Psoas muscle (tissue), 8 donors: ENCODE measurements around the gene LGI4. TPM values are rescaled to one million over a fixed set of nuclear protein-coding genes. Genes with fewer than 3 reads are reported as not detected.

ENCODE experiments used
- ATAC-seq, 4 donors: fragments of 200-7000 bp; cut with Tn5 transposase; one replicate each; pipeline ENCODE4 v1.9.1; 2020; ENCODE audit warnings: moderate library complexity in 3 of 4, mild to moderate bottlenecking in 2 of 4
- DNase-seq, 2 donors: peaks; one replicate each; pipeline ENCODE4 v3.0.0-alpha.2; 2020
- H3K27ac ChIP-seq: fragments of 200-600 bp; one replicate; pipeline ENCODE4 v1.8.0; 2022
- H3K27me3 ChIP-seq, 3 donors: fragments of 200-600 bp in 1 of 3; one replicate each; pipeline versions ENCODE4 v1.6.1 to v1.8.0; 2013 to 2022; ENCODE audit warnings: low read length in 2 of 3, mild to moderate bottlenecking in 2 of 3, moderate library complexity in 1 of 3; ENCODE audit not compliant: insufficient read depth in 3 of 3
- H3K36me3 ChIP-seq, 2 donors: fragments of 200-600 bp in 1 of 2; one replicate each; pipeline versions ENCODE4 v1.6.1 to v1.8.0; 2013 to 2022; ENCODE audit warnings: low read depth in 1 of 2, mild to moderate bottlenecking in 1 of 2, moderate library complexity in 1 of 2; ENCODE audit not compliant: insufficient read depth in 1 of 2
- H3K4me1 ChIP-seq: fragments of 200-600 bp; one replicate; pipeline ENCODE4 v1.8.0; 2022
- H3K4me3 ChIP-seq: fragments of 200-600 bp; one replicate; pipeline ENCODE4 v1.8.0; 2022; ENCODE audit warnings: mild to moderate bottlenecking
- H3K9me3 ChIP-seq: fragments of 200-600 bp; one replicate; pipeline ENCODE4 v1.8.0; 2022
- WGBS, 3 donors: extraction: QIAGEN DNeasy Blood & Tissue Kit; methylation state at CpG; one replicate each; pipeline versions ENCODE4 v1.1.6 to v1.1.7; 2013; 5-methylcytosine and 5-hydroxymethylcytosine counted together
- intact Hi-C, 2 donors: fragments of 100-400 bp; cut with DNase I; formaldehyde crosslinking; loops; one replicate each; pipeline versions ENCODE4 v1.11.0 to v1.14.2; 2022
- polyA plus RNA-seq, 3 donors: library from polyadenylated mRNA; stranded (reverse); fragments of 200-250 nt; gene quantifications; one replicate each; pipeline ENCODE4 v1.2.3, GENCODE V29; 2013
- total RNA-seq, 4 donors: library from RNA; stranded (reverse); fragmentation: NEBNext Ultra II Directional in 2 of 4; extraction: Animal tissue kit (Norgen Biotek cat#: 25700) in 2 of 4; gene quantifications; one replicate each; pipeline versions ENCODE4 v1.2.1 to v1.2.4, GENCODE V29; 2021 to 2023
- TF ChIP-seq, protein P1 (sequence below): fragments of 200-600 bp; IDR thresholded peaks from one replicate; pipeline ENCODE4 v1.8.0; 2022; ENCODE audit warnings: antibody characterized with exemption
- donor health status: healthy with polysubstance abuse.
- donor health status: DM: no; HTN: no; CAD: no; lungs with moderate emphysema.
- donor health status: Bipolar disorder and iron deficiency.
- donor health status: healthy.
- donor health status: DM: yes; HTN: yes; CAD: no.
- donor health status: DM: no; HTN: no; CAD: no.
- donor health status: DM: no; HTN: no; CAD: no.
- donor health status: DM: yes; HTN: yes; CAD: no.

Gene LGI4
- total and polyA plus RNA-seq, 7 donors, result 3.2 to 22.1 (median 16.2) TPM

DNA sequence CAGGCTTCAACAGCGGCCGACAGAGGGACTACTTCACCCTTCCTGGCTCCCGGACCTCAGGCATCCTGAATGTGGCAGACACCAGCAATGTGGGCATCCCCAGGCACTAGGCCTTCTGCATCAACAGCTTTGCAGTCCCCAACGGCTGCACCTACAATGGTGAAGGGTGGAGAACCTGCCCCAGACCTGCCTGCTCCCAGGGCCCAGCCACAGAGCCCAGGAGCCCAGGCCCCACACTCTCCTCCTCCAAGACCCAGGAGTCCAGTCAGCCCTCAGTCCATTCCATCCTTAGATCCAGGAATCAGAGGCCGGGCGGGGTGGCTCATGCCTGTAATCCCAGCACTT lies 58.9 kb downstream of the LGI4 start:
- intact Hi-C loops, result no loop called here
- H3K36me3 ChIP-seq, result no peaks in the 10 kb centered on the region
- no peaks in the 10 kb centered on the region for H3K9me3 ChIP-seq
- WGBS, 3 donors, result 86 to 88% (median 87%) methylated on average over 6 of the region's 6 CpGs
- no peak overlapping the region for H3K4me3 ChIP-seq
- no peaks in the 10 kb centered on the region for H3K4me1 ChIP-seq
- no peaks in the 10 kb centered on the region for H3K27me3 ChIP-seq
- no peak for ATAC-seq
- H3K27ac ChIP-seq, result no peak overlapping the region
- DNase-seq, result no peak
- TF ChIP-seq, protein P1, sequence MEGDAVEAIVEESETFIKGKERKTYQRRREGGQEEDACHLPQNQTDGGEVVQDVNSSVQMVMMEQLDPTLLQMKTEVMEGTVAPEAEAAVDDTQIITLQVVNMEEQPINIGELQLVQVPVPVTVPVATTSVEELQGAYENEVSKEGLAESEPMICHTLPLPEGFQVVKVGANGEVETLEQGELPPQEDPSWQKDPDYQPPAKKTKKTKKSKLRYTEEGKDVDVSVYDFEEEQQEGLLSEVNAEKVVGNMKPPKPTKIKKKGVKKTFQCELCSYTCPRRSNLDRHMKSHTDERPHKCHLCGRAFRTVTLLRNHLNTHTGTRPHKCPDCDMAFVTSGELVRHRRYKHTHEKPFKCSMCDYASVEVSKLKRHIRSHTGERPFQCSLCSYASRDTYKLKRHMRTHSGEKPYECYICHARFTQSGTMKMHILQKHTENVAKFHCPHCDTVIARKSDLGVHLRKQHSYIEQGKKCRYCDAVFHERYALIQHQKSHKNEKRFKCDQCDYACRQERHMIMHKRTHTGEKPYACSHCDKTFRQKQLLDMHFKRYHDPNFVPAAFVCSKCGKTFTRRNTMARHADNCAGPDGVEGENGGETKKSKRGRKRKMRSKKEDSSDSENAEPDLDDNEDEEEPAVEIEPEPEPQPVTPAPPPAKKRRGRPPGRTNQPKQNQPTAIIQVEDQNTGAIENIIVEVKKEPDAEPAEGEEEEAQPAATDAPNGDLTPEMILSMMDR, result no peak

DNA sequence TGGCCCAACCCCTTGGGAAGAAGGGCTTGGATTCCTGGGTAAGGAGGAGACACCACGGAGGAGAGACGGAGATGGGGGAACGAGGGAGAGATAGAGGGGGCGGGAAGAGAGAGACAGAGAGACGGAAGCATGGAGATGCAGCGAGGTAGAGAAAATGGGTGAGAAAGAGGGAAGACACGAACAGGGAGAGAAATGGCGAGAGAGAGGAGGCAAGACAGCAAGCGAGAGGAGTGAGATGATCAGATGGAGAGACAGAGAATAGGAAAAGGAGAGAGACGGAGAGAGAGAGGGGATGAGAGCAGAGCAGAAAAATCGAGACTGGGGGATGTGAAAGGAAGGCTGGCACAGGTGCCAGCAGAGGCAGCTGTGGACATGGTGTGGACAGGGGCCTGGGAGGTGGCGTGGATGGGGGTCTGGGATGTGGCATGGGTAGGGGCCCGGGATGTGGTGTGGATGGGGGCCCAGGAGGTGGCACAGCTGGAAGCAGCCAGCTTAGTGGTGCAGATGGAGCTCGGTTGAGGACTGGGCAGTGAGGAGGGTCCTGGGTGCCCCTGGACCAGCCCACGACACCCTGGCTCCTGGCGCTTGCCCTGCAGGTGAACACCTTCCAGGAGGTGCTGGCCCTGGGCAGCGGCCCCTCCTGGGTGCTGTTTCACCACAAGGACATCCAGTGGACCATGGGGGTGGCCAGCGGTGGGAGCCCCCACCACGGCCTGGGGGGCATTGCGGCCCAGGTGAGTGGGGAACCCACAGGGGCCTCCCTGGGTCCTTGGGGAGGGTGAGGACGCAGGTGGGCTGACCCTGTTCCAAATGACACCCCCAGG lies 59.4 kb downstream of the LGI4 start:
- no peak for ATAC-seq
- intact Hi-C loops, result no loop called here
- Histone ChIP-seq H3K4me3 (no peak overlapping the region), H3K27ac (no peak overlapping the region), H3K4me1 (no peaks in the 10 kb centered on the region), H3K36me3 (no peaks in the 10 kb centered on the region), H3K9me3 (peaks cover 4% of the 10 kb centered on the region), H3K27me3 (no peaks in the 10 kb centered on the region)
- TF ChIP-seq, protein P1, result no peak
- 90 to 92% (median 91%) methylated on average over 20 to 21 of the region's 21 CpGs for WGBS, 3 donors
- DNase-seq, result no peak

Other genes with a start within 250 kb of the LGI4 start
- 1 to 10 TPM in 3 of 4 donors, under 1 TPM in 1; 0.86 to 2.1 (median 1.6) TPM for gene ZNF30, start 208.2 kb downstream of the LGI4 start, total RNA-seq
- gene ZNF30, start 208.2 kb downstream of the LGI4 start, polyA plus RNA-seq, result 1 to 10 TPM in 2 of 3 donors, under 1 TPM in 1; 0.91 to 6.6 (median 1.9) TPM
- 1 to 10 TPM; 1.5 to 4.2 (median 2.0) TPM for gene ZNF792, start 170.8 kb downstream of the LGI4 start, total RNA-seq
- 1 to 10 TPM in 1 of 3 donors, under 1 TPM in 2; 0.83 to 1.3 (median 0.93) TPM for gene ZNF792, start 170.8 kb downstream of the LGI4 start, polyA plus RNA-seq
- 10 to 100 TPM; 36.3 to 55.0 (median 38.3) TPM for gene GRAMD1A, start 134.7 kb downstream of the LGI4 start, total RNA-seq
- gene GRAMD1A, start 134.7 kb downstream of the LGI4 start, polyA plus RNA-seq, result 10 to 100 TPM; 15.6 to 33.4 (median 17.4) TPM
- gene SCN1B, start 104.6 kb downstream of the LGI4 start, total RNA-seq, result 100 to 1,000 TPM in 3 of 4 donors, 10 to 100 TPM in 1; 95.9 to 345 (median 218) TPM
- gene SCN1B, start 104.6 kb downstream of the LGI4 start, polyA plus RNA-seq, result 100 to 1,000 TPM in 2 of 3 donors, 10 to 100 TPM in 1; 55.6 to 282 (median 248) TPM
- 10 to 100 TPM in 2 of 4 donors, 1 to 10 TPM in 2; 2.5 to 17.7 (median 8.1) TPM for gene HPN, start 93.3 kb downstream of the LGI4 start, total RNA-seq
- 10 to 100 TPM in 1 of 3 donors, 1 to 10 TPM in 2; 1.6 to 12.6 (median 5.2) TPM for gene HPN, start 93.3 kb downstream of the LGI4 start, polyA plus RNA-seq
- not detected for gene FXYD3, start 19.2 kb downstream of the LGI4 start, total RNA-seq
- gene FXYD3, start 19.2 kb downstream of the LGI4 start, polyA plus RNA-seq, result under 1 TPM; 0.10 to 0.38 (median 0.13) TPM
- gene FXYD1, start 3.8 kb upstream of the LGI4 start, total RNA-seq, result 100 to 1,000 TPM; 409 to 860 (median 548) TPM
- 100 to 1,000 TPM; 210 to 581 (median 299) TPM for gene FXYD1, start 3.8 kb upstream of the LGI4 start, polyA plus RNA-seq
- under 1 TPM in 3 of 4 donors, not detected in 1; 0.56 to 0.65 (median 0.58) TPM for gene FXYD7, start 8.2 kb upstream of the LGI4 start, total RNA-seq
- gene FXYD7, start 8.2 kb upstream of the LGI4 start, polyA plus RNA-seq, result under 1 TPM in 1 of 3 donors, not detected in 2; 0.13 TPM
- gene FXYD5, start 19.7 kb upstream of the LGI4 start, total RNA-seq, result 10 to 100 TPM in 3 of 4 donors, 1 to 10 TPM in 1; 9.5 to 14.8 (median 11.7) TPM
- gene FXYD5, start 19.7 kb upstream of the LGI4 start, polyA plus RNA-seq, result 10 to 100 TPM in 2 of 3 donors, 1 to 10 TPM in 1; 6.4 to 19.1 (median 11.5) TPM
- not detected for gene FAM187B, start 93.7 kb upstream of the LGI4 start, total RNA-seq
- gene FAM187B, start 93.7 kb upstream of the LGI4 start, polyA plus RNA-seq, result under 1 TPM in 1 of 3 donors, not detected in 2; 0.03 TPM
- 1 to 10 TPM; 1.8 to 5.2 (median 2.7) TPM for gene LSR, start 113.9 kb upstream of the LGI4 start, total RNA-seq
- 1 to 10 TPM; 1.7 to 4.4 (median 2.4) TPM for gene LSR, start 113.9 kb upstream of the LGI4 start, polyA plus RNA-seq
- 100 to 1,000 TPM; 141 to 196 (median 188) TPM for gene USF2, start 133.9 kb upstream of the LGI4 start, total RNA-seq
- gene USF2, start 133.9 kb upstream of the LGI4 start, polyA plus RNA-seq, result 100 to 1,000 TPM in 2 of 3 donors, 10 to 100 TPM in 1; 94.4 to 179 (median 142) TPM
- gene HAMP, start 147.5 kb upstream of the LGI4 start, total RNA-seq, result under 1 TPM in 2 of 4 donors, not detected in 2; 0.22 to 0.42 TPM
- not detected for gene HAMP, start 147.5 kb upstream of the LGI4 start, polyA plus RNA-seq
- gene MAG, start 157.1 kb upstream of the LGI4 start, total RNA-seq, result under 1 TPM in 1 of 4 donors, not detected in 3; 0.11 TPM
- gene MAG, start 157.1 kb upstream of the LGI4 start, polyA plus RNA-seq, result under 1 TPM in 2 of 3 donors, not detected in 1; 0.05 to 0.30 TPM
- gene CD22, start 194.1 kb upstream of the LGI4 start, total RNA-seq, result 1 to 10 TPM in 2 of 4 donors, under 1 TPM in 2; 0.15 to 3.2 (median 1.2) TPM
- under 1 TPM; 0.11 to 0.32 (median 0.14) TPM for gene CD22, start 194.1 kb upstream of the LGI4 start, polyA plus RNA-seq
- not detected for gene FFAR1, start 212.8 kb upstream of the LGI4 start, total RNA-seq
- not detected for gene FFAR1, start 212.8 kb upstream of the LGI4 start, polyA plus RNA-seq
- gene FFAR3, start 223.4 kb upstream of the LGI4 start, total RNA-seq, result under 1 TPM in 2 of 4 donors, not detected in 2; 0.17 to 0.22 TPM
- under 1 TPM in 1 of 3 donors, not detected in 2; 0.04 TPM for gene FFAR3, start 223.4 kb upstream of the LGI4 start, polyA plus RNA-seq
- gene GPR42, start 236.0 kb upstream of the LGI4 start, total RNA-seq, result not detected
- not detected for gene GPR42, start 236.0 kb upstream of the LGI4 start, polyA plus RNA-seq